Middle frontal gyrus (tissue), 1 donor: ENCODE results near the gene EML5.

Source experiments
- DNase-seq: peaks from one replicate; pipeline ENCODE4 v3.0.0-alpha.2; 2015; ENCODE audit warnings: low spot score; ENCODE audit errors: extremely low spot score

Gene EML5

GRCh38 chr14:88618476-88618875, 174.3 kb downstream of the EML5 start:
- DNase-seq, result no peak

GRCh38 chr14:88617479-88617878, 175.3 kb downstream of the EML5 start:
- DNase-seq, result no peak

- DNase-seq, result no peak
Measured at GRCh38 chr14:88616697-88617096, 176.1 kb downstream of the EML5 start.

GRCh38 chr14:88614218-88614907, 178.4 kb downstream of the EML5 start:
- no peak for DNase-seq

GRCh38 chr14:88613552-88614010, 179.2 kb downstream of the EML5 start:
- no peak for DNase-seq

DNA sequence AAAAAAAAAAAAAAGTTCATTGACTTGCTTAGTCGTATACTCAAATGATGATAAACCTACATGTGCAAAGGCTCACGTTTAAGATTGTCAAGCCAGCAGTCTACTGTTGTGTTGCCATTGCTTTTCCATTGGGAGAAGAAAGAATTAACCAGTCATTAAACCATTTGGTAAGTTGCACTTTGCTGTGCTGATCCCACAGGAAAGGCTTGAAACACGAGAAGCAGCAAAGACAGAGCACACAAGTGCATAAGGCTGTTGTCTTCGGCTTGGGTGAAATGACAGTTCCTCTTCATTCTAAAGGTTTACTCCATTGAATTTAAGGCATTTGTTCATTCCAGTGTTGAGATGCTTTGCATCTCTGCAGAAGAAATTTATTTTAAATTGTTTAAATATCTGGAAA, 179.8 kb downstream of the EML5 start:
- no peak for DNase-seq

GRCh38 chr14:88611878-88612277, 180.9 kb downstream of the EML5 start:
- no peak for DNase-seq

DNA sequence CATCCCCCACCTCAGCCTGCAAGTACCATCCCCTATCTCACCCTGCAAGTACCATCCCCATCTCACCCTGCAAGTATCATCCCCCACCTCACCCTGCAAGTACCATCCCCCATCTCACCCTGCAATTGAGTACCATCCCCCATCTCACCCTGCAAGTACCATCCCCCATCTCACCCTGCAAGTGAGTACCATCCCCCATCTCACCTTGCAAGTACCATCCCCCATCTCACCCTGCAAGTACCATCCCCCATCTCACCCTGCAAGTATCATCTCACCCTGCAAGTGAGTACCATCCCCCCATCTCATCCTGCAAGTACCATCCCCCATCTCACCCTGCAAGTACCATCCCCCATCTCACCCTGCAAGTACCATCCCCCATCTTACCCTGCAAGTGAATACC, 184.9 kb downstream of the EML5 start:
- no peak for DNase-seq

DNA sequence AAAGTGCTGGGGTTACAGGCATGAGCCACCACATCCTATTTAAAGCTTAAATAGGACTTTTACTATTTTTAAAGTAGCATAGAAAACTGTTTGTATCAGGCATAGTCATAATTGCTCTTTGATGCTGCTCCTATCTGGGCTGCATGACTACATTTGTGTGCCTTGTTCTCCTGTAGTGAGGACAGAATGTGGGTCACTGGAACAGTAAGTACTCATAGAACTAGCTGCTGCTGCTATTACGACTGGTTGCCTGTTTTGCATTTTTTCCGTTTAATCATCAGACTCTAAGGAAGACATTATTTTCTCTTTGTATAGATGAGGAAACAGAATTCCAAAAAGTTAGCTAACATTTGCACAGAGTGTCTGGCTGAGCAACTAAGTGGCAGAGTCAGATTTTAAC, 187.2 kb downstream of the EML5 start:
- DNase-seq, result no peak

DNA sequence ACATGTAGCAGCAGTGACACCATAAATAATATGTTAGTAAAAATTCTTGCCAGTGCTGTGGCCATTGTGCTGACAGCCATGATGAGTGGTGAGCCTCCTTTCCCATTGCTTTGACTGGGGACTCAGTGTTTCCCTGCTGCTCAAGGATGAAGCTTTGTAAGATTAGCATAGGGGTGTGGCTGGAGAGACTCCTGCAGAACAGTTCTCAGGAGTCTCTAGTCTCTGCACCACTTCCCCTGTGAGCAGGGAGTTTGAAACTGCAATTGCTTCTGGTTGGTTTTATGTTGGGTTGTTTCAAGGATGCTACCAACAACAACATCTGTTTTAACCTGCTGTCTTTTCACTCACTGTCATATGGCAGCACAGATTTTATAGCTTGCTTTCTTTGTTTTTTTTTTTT, 188.5 kb downstream of the EML5 start:
- no peak for DNase-seq

DNA sequence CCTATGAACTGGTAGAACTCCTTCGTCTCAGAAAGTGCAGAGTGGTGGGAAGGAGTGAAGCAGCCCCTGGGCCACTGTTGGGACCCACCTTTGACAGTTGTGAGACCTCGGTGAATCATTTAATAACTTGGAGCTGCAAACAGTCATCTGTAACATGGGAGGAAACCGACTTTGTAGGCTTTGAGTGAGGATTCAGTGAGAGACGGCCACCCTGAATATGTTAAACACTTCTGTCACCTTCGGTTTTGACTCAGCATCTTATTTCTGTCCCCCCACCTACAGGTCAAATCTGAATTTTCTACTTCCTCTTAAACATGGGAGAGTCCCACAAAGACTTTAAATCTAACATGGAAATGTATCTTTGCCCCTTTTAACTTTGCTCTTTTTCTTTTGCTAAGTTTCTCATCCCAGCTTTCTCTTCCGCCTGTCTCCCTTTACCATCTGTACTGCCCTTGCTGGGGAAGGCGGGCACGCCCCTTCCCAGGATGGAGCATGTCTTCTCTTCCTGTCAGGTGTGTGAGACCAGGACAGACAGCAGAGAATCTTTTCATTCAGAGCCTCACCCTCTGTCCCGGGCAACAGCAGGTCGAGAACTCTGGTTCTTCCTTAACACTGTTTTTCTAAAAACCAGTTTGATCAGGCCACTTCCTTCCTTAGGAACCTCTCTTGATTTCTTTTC, 192.9 kb downstream of the EML5 start:
- DNase-seq, result no peak

DNA sequence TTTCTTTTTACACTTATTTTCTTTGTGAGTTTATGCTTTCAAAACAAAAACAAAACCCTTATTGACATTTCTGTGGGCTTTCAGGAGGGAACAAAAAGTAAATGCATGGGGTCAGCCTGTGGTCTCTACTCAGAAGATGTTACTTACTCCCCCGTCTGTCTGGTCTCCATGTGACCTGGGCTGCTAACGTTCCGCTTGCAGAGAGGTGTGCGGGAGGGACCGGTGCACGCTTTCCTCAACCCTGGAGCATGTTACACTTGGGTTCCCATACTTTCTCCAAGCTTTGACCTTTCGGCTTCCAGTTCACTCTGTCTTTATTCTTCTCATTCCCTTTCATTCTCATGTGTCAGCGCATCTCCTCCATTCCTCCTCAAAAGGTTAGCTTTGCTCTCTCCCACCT, 193.4 kb downstream of the EML5 start:
- DNase-seq, result no peak

DNA sequence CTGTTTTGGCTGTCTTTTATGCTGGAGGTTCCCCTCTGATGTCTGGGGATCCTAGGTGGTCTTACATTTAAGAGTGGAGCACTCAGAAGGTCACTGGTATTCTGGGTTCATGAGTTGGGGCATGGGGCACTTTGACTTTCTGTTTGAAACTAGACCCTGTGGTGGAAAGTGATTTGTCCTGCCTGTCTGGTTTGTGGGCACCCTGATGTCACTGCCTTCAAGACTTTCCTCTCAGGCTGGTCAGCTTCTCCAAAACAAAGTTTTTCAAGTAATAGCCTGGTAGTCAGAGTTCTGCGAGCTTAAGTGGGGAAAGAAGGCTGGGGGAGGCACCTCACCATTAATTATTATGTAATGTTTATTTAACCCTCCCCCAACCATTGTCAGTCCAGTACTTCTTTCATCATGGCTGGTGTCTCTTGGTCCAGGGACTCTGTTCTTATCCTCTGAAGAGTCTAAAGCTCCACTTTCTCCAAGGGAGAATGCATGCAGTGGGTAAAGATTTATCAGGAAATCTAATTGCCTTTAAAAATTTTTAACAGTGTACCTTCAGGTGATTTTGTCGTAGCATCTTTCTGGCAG, 194.6 kb downstream of the EML5 start:
- no peak for DNase-seq

DNA sequence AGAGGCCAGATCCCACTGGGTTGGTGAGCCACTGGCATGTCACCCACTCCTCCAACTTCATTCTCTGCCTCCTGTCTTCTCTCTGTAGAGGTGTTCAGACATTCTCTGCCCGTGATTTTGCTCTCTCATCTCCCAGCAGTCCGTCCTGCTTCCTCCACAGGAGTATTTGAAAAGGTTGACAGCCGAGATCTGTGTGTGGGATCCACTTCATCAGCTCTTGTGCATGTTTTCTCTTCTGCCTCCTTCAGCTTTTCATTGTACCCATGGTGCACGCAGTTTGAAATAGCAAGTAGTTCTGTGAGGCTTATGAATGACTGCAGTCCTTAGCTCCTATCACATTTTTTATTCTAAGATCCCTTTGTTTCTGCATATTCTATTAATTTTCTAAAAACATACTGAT, 195.2 kb downstream of the EML5 start:
- no peak for DNase-seq

- DNase-seq, result no peak
Measured at GRCh38 chr14:88597038-88597437, 195.7 kb downstream of the EML5 start.

- DNase-seq, result no peak
Measured at GRCh38 chr14:88592031-88592430, 200.7 kb downstream of the EML5 start.

DNA sequence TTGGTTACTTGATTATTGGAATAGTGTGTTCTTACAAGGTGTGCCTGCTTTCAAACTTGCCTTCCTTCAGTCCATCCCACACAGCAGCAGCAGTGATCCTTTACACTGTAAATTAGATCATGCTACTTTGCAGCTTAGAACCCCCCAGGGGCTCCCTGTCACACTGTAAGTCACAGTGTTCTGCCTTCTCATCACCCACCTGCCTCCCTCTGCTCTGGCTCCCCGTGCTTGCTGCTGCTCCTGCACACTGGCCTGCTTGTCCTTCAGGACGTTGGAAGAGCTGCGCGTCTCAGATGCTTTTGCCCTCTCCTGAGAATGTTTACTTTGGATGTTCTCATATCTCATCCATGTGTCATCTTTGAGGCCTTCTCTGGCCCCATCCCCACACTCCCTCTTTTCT, 202.6 kb downstream of the EML5 start:
- DNase-seq, result no peak

DNA sequence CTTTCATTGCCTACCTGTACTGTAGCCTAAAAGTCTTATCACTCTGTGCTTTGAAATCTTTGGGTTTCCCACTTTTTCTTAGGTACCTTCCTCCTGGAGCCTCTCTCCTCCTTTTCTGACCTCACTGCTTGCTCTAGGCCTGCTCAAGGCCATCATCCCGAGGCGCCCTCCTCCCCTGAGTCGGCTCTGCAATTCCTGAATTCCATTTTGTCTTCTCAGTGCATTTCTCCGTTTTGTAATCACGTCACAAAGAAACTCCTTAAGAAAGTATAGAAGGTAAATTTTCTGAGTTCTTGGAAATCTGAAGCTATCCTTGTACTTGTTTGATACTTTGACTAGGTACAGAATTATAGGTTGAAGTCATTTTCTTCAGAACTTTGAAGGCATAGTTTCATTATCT, 204.7 kb downstream of the EML5 start:
- no peak for DNase-seq

DNA sequence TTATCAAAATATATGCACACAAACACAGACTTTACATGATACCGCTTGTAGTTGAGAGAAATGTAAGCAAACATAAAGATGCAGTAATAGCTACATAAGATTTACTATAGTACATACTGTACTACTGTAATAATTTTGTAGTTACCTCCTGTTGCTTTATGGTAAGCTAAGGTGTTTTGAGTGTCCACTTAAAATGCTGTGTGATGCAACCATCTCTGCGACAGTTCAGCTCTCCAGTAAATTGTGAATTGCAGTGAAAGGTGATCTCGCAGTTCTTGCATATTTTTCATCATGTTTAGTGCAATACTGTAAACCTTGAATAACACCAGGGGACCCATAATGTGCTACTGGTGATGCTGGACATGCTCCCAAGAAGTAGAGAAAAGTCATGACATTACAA, 208.3 kb downstream of the EML5 start:
- DNase-seq, result no peak

DNA sequence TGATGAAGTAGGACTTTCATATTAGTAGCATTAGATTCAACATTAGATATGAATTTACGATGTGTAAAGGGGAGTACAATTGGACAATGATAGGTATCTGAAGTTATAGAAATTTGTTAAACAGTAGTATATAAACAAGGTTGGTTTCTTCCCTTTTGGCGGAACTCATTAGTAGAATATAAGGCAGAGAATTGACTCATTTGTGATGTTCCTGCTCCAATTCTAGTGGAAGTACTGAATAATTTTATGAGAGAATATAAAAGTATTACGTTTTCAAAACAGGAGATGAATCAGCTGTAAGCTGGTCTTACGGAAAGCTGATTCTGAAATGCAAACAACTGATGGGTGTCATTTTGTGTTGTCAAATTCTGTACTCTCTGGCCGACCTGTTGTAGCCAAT, 216.5 kb downstream of the EML5 start:
- DNase-seq, result no peak

- no peak for DNase-seq
Measured at GRCh38 chr14:88572117-88572516, 220.6 kb downstream of the EML5 start.

DNA sequence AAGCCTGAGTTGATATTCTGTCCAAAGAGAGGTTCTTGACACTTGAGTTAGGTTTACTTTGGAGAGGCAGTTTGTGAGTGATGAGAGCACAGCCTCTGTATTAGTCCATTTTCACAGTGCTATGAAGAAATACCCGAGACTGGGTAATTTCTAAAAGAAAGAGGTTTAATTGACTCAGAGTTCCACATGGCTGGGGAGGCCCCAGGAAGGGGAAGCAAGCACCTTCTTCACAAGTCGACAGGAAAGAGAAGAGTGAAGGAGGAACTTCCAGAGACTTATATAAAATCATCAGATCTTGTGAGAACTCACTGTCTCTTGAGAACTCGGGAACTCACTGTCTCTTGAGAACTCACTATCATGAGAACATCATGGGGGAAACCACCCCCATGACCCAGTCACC, 224.6 kb downstream of the EML5 start:
- DNase-seq, result no peak

DNA sequence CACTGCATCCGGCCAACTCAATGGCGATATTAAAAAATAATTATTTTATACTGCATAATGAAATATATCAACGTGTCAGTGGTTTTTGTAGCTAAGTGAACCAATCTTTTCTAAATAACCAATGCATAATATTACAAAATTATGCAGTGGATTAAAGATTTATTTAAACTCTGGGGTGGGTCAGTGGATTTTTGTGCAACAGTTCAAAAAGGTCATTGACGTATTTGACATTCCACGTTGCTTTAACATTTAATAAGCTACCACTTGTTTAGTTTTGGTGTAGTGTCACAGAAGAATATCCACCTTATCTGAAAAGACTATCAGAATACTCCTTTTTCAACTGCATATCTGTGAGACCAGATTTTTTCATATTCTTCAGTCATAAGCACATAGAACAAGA, 227.3 kb downstream of the EML5 start:
- DNase-seq, result no peak
